K562 (cell line): ENCODE data around the gene GMPR2.

Source experiments
- ADNP ChIP-seq: fragments of 200-800 bp; sonication (Bioruptor generic); IDR thresholded peaks from 2 replicates; pipeline ENCODE4 v1.6.1; 2016; ENCODE audit warnings: missing genetic modification characterization, missing compliant biosample characterization
- BRD4 ChIP-seq: fragments of 200-600 bp; sonication (generic); IDR thresholded peaks from 2 replicates; pipeline ENCODE4 v1.6.1; 2017; ENCODE audit warnings: inconsistent platforms
- JUND ChIP-seq, 2 experiments: IDR thresholded peaks; 2 replicates in 1 of 2; 3 replicates in 1 of 2; pipeline ENCODE4 v1.6.1; 2011; ENCODE audit warnings: borderline replicate concordance in 2 of 2, low read depth in 2 of 2, low read length in 2 of 2, improper control_type of control experiment in 1 of 2, missing biosample characterization in 1 of 2, missing genetic modification characterization in 1 of 2, missing genetic modification reagents in 1 of 2
- MTA3 ChIP-seq: fragments of 450-650 bp; formaldehyde crosslinking; IDR thresholded peaks from 2 replicates; pipeline ENCODE4 v1.6.1; 2017; ENCODE audit warnings: mild to moderate bottlenecking, borderline replicate concordance
- MTF1 ChIP-seq: fragments of 250-450 bp; sonication (Bioruptor Pico); IDR thresholded peaks from 2 replicates; pipeline ENCODE4 v1.9.0; 2021; ENCODE audit warnings: moderate library complexity, mild to moderate bottlenecking, inconsistent platforms, borderline replicate concordance
- TCF7L2 ChIP-seq: fragments of 150-350 bp; IDR thresholded peaks from 2 replicates; pipeline ENCODE4 v1.6.1; 2016; ENCODE audit warnings: low read depth, mild to moderate bottlenecking, low read length, moderate library complexity
- U2AF1 ChIP-seq: fragments of 200-400 bp; formaldehyde crosslinking; optimal IDR thresholded peaks from 2 replicates; pipeline ENCODE3; 2017; ENCODE audit warnings: mild to moderate bottlenecking, low read depth, low read length, moderate library complexity
- ZBTB9 ChIP-seq: fragments of 450-650 bp; formaldehyde crosslinking; IDR thresholded peaks from 2 replicates; pipeline ENCODE4 v1.4.0; 2020; ENCODE audit warnings: mild to moderate bottlenecking, moderate library complexity
- ZNF253 ChIP-seq: fragments of 250-450 bp; sonication (Bioruptor Pico); conservative IDR thresholded peaks from 2 replicates; pipeline ENCODE4 v1.6.1; 2021; ENCODE audit warnings: mild to moderate bottlenecking
- TF ChIP-seq, protein P1 (sequence below), 3 experiments: IDR thresholded peaks in 2 of 3; conservative IDR thresholded peaks in 1 of 3; 2 replicates each; pipeline ENCODE4 v1.5.1; 2011 to 2012; ENCODE audit warnings: low read length in 3 of 3, mild to moderate bottlenecking in 3 of 3, control low read depth in 2 of 3, improper control_type of control experiment in 1 of 3, inconsistent platforms in 1 of 3, low read depth in 1 of 3, mixed read lengths in 1 of 3, moderate library complexity in 1 of 3; ENCODE audit not compliant: insufficient read depth in 2 of 3
- TF ChIP-seq, protein P2 (sequence below), 2 experiments: IDR thresholded peaks; 2 replicates each; pipeline ENCODE4 v1.6.1; 2012; ENCODE audit warnings: improper control_type of control experiment in 2 of 2, low read depth in 2 of 2, low read length in 2 of 2, borderline replicate concordance in 1 of 2

- TF ChIP-seq JUND (IDR thresholded peaks at IDR 0.05; ENCODE audit: borderline replicate concordance, low read depth, low read length) (no peak), JUND (tag; IDR thresholded peaks at IDR 0.05; ENCODE audit: borderline replicate concordance, low read depth, low read length) (no peak), TCF7L2 (no peak), ADNP (tag) (no peak), MTA3 (no peak), MTF1 (CRISPR knock-in tag) (no peak), U2AF1 (no peak), ZBTB9 (CRISPR knock-in tag) (no peak), ZNF253 (CRISPR knock-in tag) (no peak), BRD4 (no peak)
- TF ChIP-seq, protein P1, sequence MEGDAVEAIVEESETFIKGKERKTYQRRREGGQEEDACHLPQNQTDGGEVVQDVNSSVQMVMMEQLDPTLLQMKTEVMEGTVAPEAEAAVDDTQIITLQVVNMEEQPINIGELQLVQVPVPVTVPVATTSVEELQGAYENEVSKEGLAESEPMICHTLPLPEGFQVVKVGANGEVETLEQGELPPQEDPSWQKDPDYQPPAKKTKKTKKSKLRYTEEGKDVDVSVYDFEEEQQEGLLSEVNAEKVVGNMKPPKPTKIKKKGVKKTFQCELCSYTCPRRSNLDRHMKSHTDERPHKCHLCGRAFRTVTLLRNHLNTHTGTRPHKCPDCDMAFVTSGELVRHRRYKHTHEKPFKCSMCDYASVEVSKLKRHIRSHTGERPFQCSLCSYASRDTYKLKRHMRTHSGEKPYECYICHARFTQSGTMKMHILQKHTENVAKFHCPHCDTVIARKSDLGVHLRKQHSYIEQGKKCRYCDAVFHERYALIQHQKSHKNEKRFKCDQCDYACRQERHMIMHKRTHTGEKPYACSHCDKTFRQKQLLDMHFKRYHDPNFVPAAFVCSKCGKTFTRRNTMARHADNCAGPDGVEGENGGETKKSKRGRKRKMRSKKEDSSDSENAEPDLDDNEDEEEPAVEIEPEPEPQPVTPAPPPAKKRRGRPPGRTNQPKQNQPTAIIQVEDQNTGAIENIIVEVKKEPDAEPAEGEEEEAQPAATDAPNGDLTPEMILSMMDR (IDR thresholded peaks at IDR 0.05 in 2 of 3, conservative IDR thresholded peaks at IDR 0.05 in 1 of 3; ENCODE audit: insufficient read depth in 2 of 3, low read depth in 1 of 3, low read length in 3 of 3), result no peak
- TF ChIP-seq, protein P2, sequence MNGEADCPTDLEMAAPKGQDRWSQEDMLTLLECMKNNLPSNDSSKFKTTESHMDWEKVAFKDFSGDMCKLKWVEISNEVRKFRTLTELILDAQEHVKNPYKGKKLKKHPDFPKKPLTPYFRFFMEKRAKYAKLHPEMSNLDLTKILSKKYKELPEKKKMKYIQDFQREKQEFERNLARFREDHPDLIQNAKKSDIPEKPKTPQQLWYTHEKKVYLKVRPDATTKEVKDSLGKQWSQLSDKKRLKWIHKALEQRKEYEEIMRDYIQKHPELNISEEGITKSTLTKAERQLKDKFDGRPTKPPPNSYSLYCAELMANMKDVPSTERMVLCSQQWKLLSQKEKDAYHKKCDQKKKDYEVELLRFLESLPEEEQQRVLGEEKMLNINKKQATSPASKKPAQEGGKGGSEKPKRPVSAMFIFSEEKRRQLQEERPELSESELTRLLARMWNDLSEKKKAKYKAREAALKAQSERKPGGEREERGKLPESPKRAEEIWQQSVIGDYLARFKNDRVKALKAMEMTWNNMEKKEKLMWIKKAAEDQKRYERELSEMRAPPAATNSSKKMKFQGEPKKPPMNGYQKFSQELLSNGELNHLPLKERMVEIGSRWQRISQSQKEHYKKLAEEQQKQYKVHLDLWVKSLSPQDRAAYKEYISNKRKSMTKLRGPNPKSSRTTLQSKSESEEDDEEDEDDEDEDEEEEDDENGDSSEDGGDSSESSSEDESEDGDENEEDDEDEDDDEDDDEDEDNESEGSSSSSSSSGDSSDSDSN (IDR thresholded peaks at IDR 0.05; ENCODE audit: borderline replicate concordance in 1 of 2, low read depth in 2 of 2, low read length in 2 of 2), result no peak
These were observed 22.1 kb downstream of the GMPR2 start for GRCh38 chr14:24254630-24255392.
